Gastroesophageal sphincter (tissue), 4 donors: ENCODE results near the gene BMP5. TPM values are rescaled to one million over a fixed set of nuclear protein-coding genes. Genes with fewer than 3 reads are reported as not detected.

Source experiments
- ATAC-seq: fragments of 150-250 bp; one replicate; pipeline ENCODE4 v1.9.1; 2016; ENCODE audit warnings: mild to moderate bottlenecking, moderate library complexity
- H3K27ac ChIP-seq, 4 donors: fragments of 200-600 bp; sonication (generic) in 3 of 4; 1 replicate in 3 of 4; 2 replicates in 1 of 4; pipeline ENCODE4 v1.5.1; 2016 to 2019
- H3K27me3 ChIP-seq: fragments of 200-600 bp; sonication (generic); one replicate; pipeline ENCODE4 v1.5.1; 2019
- H3K36me3 ChIP-seq, 2 donors: fragments of 200-600 bp; sonication (generic); one replicate each; pipeline ENCODE4 v1.5.1; 2019; ENCODE audit warnings: control low read depth in 1 of 2
- H3K4me1 ChIP-seq, 3 donors: fragments of 200-600 bp; sonication (generic); 1 replicate in 2 of 3; 2 replicates in 1 of 3; pipeline ENCODE4 v1.5.1; 2016 to 2019; ENCODE audit warnings: control low read depth in 2 of 3
- H3K4me3 ChIP-seq, 2 donors: fragments of 200-600 bp; sonication (generic); one replicate each; pipeline ENCODE4 v1.5.1; 2019; ENCODE audit warnings: mild to moderate bottlenecking in 1 of 2, moderate library complexity in 1 of 2
- H3K9me3 ChIP-seq, 3 donors: fragments of 200-600 bp; sonication (generic); one replicate each; pipeline ENCODE4 v1.5.1; 2017 to 2019; ENCODE audit warnings: control low read depth in 2 of 3
- CTCF ChIP-seq, 4 experiments: fragments of 200-600 bp in 2 of 4; fragments of 450-650 bp in 2 of 4; sonication (generic) in 1 of 4; IDR thresholded peaks; one replicate each; pipeline ENCODE4 v1.5.1; 2017 to 2019; ENCODE audit warnings: antibody characterized with exemption in 4 of 4, mild to moderate bottlenecking in 2 of 4, moderate library complexity in 2 of 4
- EP300 ChIP-seq: sonication (generic); formaldehyde crosslinking; IDR thresholded peaks from one replicate; pipeline ENCODE4 v1.6.1; 2017; ENCODE audit warnings: antibody characterized with exemption, mild to moderate bottlenecking
- POLR2A ChIP-seq, 2 donors: fragments of 450-650 bp; IDR thresholded peaks; one replicate each; pipeline ENCODE4 v1.6.1; 2017; ENCODE audit warnings: antibody characterized with exemption in 2 of 2, mild to moderate bottlenecking in 2 of 2, moderate library complexity in 1 of 2
- POLR2AphosphoS5 ChIP-seq: sonication (generic); formaldehyde crosslinking; IDR thresholded peaks from one replicate; pipeline ENCODE4 v1.6.1; 2017; ENCODE audit warnings: antibody characterized with exemption
- WGBS, 2 donors: methylation state at CpG; one replicate each; pipeline ENCODE4 v1.1.5; 2018; ENCODE audit warnings: low coverage in 1 of 2; 5-methylcytosine and 5-hydroxymethylcytosine counted together
- total RNA-seq, 4 donors: library from RNA; depleted of rRNA; stranded (reverse); fragments of >200 nt; gene quantifications; one replicate each; pipeline ENCODE4 v1.1.0, GENCODE V29; 2016

Gene BMP5
- total RNA-seq, 4 donors from 2014 or later, result 0.40 to 2.6 (median 0.89) TPM

GRCh38 chr6:55901765-55902270, 26.4 kb upstream of the BMP5 start:
- TF ChIP-seq POLR2AphosphoS5 (no peak), CTCF (IDR thresholded peaks at IDR 0.05) (no peak), POLR2A (IDR thresholded peaks at IDR 0.05) (no peak), EP300 (no peak)
- no peak for ATAC-seq
- H3K27ac ChIP-seq, result no peak overlapping the region
- no peaks in the 10 kb centered on the region for H3K36me3 ChIP-seq
- no peaks in the 10 kb centered on the region for H3K27me3 ChIP-seq
- WGBS, 2 donors, result 78 to 83% methylated on average over 2 of the region's 2 CpGs
- no peaks in the 10 kb centered on the region for H3K4me1 ChIP-seq
- H3K4me3 ChIP-seq, result no peak overlapping the region
- H3K9me3 ChIP-seq, result no peaks in the 10 kb centered on the region

GRCh38 chr6:55898342-55898741, 23.0 kb upstream of the BMP5 start:
- WGBS, 2 donors, result 36 to 56% methylated on average over 3 of the region's 3 CpGs
- no peaks in the 10 kb centered on the region for H3K36me3 ChIP-seq
- no peak overlapping the region for H3K27ac ChIP-seq
- H3K4me1 ChIP-seq, result no peaks in the 10 kb centered on the region
- no peak overlapping the region for H3K4me3 ChIP-seq
- ATAC-seq, result no peak
- no peaks in the 10 kb centered on the region for H3K9me3 ChIP-seq
- TF ChIP-seq POLR2AphosphoS5 (no peak), POLR2A (IDR thresholded peaks at IDR 0.05) (no peak), CTCF (IDR thresholded peaks at IDR 0.05) (no peak), EP300 (no peak)
- H3K27me3 ChIP-seq, result no peaks in the 10 kb centered on the region

GRCh38 chr6:55897346-55897745, 22.0 kb upstream of the BMP5 start:
- ATAC-seq, result no peak
- no peaks in the 10 kb centered on the region for H3K27me3 ChIP-seq
- H3K9me3 ChIP-seq, result no peaks in the 10 kb centered on the region
- 41 to 60% methylated on average over 2 of the region's 2 CpGs for WGBS, 2 donors
- H3K4me1 ChIP-seq, result no peaks in the 10 kb centered on the region
- H3K27ac ChIP-seq, result no peak overlapping the region
- no peaks in the 10 kb centered on the region for H3K36me3 ChIP-seq
- TF ChIP-seq CTCF (IDR thresholded peaks at IDR 0.05), result no peak
- no peak for TF ChIP-seq EP300
- no peak for TF ChIP-seq POLR2AphosphoS5
- TF ChIP-seq POLR2A (IDR thresholded peaks at IDR 0.05), result no peak
- no peak overlapping the region for H3K4me3 ChIP-seq

- H3K4me1 ChIP-seq, result no peaks in the 10 kb centered on the region
- ATAC-seq, result no peak
- H3K4me3 ChIP-seq, result no peak overlapping the region
- H3K9me3 ChIP-seq, result no peaks in the 10 kb centered on the region
- no peaks in the 10 kb centered on the region for H3K36me3 ChIP-seq
- H3K27me3 ChIP-seq, result no peaks in the 10 kb centered on the region
- TF ChIP-seq CTCF (IDR thresholded peaks at IDR 0.05), result no peak
- 61 to 82% methylated on average over 5 of the region's 5 CpGs for WGBS, 2 donors
- H3K27ac ChIP-seq, result no peak overlapping the region
Observed at GRCh38 chr6:55895972-55896730, 20.8 kb upstream of the BMP5 start.

GRCh38 chr6:55892749-55893357, 17.5 kb upstream of the BMP5 start:
- H3K36me3 ChIP-seq, result no peaks in the 10 kb centered on the region
- H3K27me3 ChIP-seq, result no peaks in the 10 kb centered on the region
- no peaks in the 10 kb centered on the region for H3K4me1 ChIP-seq
- no peak for TF ChIP-seq POLR2AphosphoS5
- H3K9me3 ChIP-seq, result no peaks in the 10 kb centered on the region
- 75 to 92% methylated on average over 4 of the region's 4 CpGs for WGBS, 2 donors
- H3K4me3 ChIP-seq, result no peak overlapping the region
- ATAC-seq, result no peak
- no peak overlapping the region for H3K27ac ChIP-seq
